K562 (cell line): ENCODE data around the gene MPI. TPM values are rescaled to one million over a fixed set of nuclear protein-coding genes. Genes with fewer than 3 reads are reported as not detected.

ENCODE experiments used
- BDP1 ChIP-seq: IDR thresholded peaks from 3 replicates; pipeline ENCODE4 v1.6.1; 2011; ENCODE audit not compliant: insufficient read length, insufficient read depth
- CBFA2T2 ChIP-seq: fragments of 450-650 bp; conservative IDR thresholded peaks from 2 replicates; pipeline ENCODE4 v1.6.1; 2017; ENCODE audit warnings: mild to moderate bottlenecking
- FOXJ2 ChIP-seq: fragments of 200-800 bp; sonication (Bioruptor generic); IDR thresholded peaks from 2 replicates; pipeline ENCODE4 v1.6.1; 2016; ENCODE audit warnings: missing genetic modification characterization, missing compliant biosample characterization
- FOXK1 ChIP-seq: sonication (generic); formaldehyde crosslinking; IDR thresholded peaks from 2 replicates; pipeline ENCODE4 v1.8.0; 2022; ENCODE audit warnings: missing genetic modification reagents, mild to moderate bottlenecking, borderline replicate concordance
- GATA2 ChIP-seq: sonication (generic); formaldehyde crosslinking; IDR thresholded peaks from 2 replicates; pipeline ENCODE4 v1.4.0; 2020; ENCODE audit warnings: mild to moderate bottlenecking, missing genetic modification reagents
- MAZ ChIP-seq, 2 experiments: fragments of 450-650 bp in 1 of 2; sonication (generic) in 1 of 2; formaldehyde crosslinking; IDR thresholded peaks in 1 of 2; conservative IDR thresholded peaks in 1 of 2; 2 replicates each; pipeline versions ENCODE4 v1.4.0 to v1.5.0; 2020; ENCODE audit warnings: mild to moderate bottlenecking in 1 of 2, missing genetic modification reagents in 1 of 2
- MCM7 ChIP-seq, 2 experiments: fragments of 450-650 bp; IDR thresholded peaks; 2 replicates each; pipeline ENCODE4 v1.6.1; 2016 to 2018
- MTA3 ChIP-seq: fragments of 450-650 bp; formaldehyde crosslinking; IDR thresholded peaks from 2 replicates; pipeline ENCODE4 v1.6.1; 2017; ENCODE audit warnings: mild to moderate bottlenecking, borderline replicate concordance
- RB1 ChIP-seq: fragments of 450-650 bp; IDR thresholded peaks from 2 replicates; pipeline ENCODE4 v1.6.1; 2017; ENCODE audit warnings: low read depth, mild to moderate bottlenecking
- SMC3 ChIP-seq: conservative IDR thresholded peaks from 2 replicates; pipeline ENCODE4 v1.6.1; 2011; ENCODE audit warnings: low read depth, low read length, improper control_type of control experiment; ENCODE audit not compliant: insufficient read depth
- ZBTB7A ChIP-seq: IDR thresholded peaks from 2 replicates; pipeline ENCODE4 v1.6.1; 2011; ENCODE audit warnings: low read depth, mild to moderate bottlenecking, low read length, moderate library complexity, borderline replicate concordance; ENCODE audit not compliant: control insufficient read depth
- polyA plus RNA-seq, 8 experiments: library from polyadenylated mRNA; depleted of rRNA in 4 of 8; stranded (reverse) in 5 of 8; unstranded in 3 of 8; fragments of >200 nt; fragmentation: Nextera tagmentation in 2 of 8; fragmentation: Illumina TruSeq in 1 of 8; extraction: Ambion mirVana in 2 of 8; extraction: Trizol in 1 of 8; gene quantifications; 2 replicates each; pipeline versions ENCODE4 v1.2.1 to v1.2.3, GENCODE V29; 2011 to 2014; ENCODE audit warnings: inconsistent platforms in 1 of 8, missing spikeins in 1 of 8
- total RNA-seq, 7 experiments: library from RNA; depleted of rRNA in 6 of 7; stranded (reverse); fragments of >200 nt in 6 of 7; fragmentation: Illumina TruSeq in 2 of 7; extraction: Trizol in 2 of 7; gene quantifications; 2 replicates each; pipeline versions ENCODE4 v1.2.1 to v1.2.3, GENCODE V29; 2011 to 2021; ENCODE audit warnings: low replicate concordance in 1 of 7
- TF ChIP-seq, protein P1 (sequence below): IDR thresholded peaks from 2 replicates; pipeline ENCODE4 v1.6.1; 2016; ENCODE audit warnings: missing genetic modification characterization, missing compliant biosample characterization
- TF ChIP-seq, protein P2 (sequence below), 2 experiments: fragments of 450-650 bp; formaldehyde crosslinking in 1 of 2; IDR thresholded peaks; 2 replicates each; pipeline versions ENCODE4 v1.4.0 to v1.6.1; 2014 to 2020; ENCODE audit warnings: mild to moderate bottlenecking in 2 of 2, borderline replicate concordance in 1 of 2, low read depth in 1 of 2
- TF ChIP-seq, protein P3 (sequence below): fragments of 250-450 bp; sonication (Bioruptor Pico); IDR thresholded peaks from 2 replicates; pipeline ENCODE4 v1.8.0; 2021; ENCODE audit warnings: moderate library complexity, mild to moderate bottlenecking, inconsistent platforms

MPI gene
- total and polyA plus RNA-seq, 9 of the 15 experiments (the other 6 are each of a cell fraction or from before 2014, with no cell fraction given): 30.7 to 105 (median 40.5) TPM

- TF ChIP-seq CBFA2T2 (no peak), GATA2 (CRISPR knock-in tag) (peak; percentile 62), SMC3 (peak; percentile 81), FOXK1 (no peak), RB1 (peak; percentile 74), MCM7 (IDR thresholded peaks at IDR 0.05) (no peak), BDP1 (no peak), MAZ (CRISPR knock-in tag; conservative IDR thresholded peaks at IDR 0.05 in 1 of 2, IDR thresholded peaks at IDR 0.05 in 1 of 2) (peak in 1 of 2 experiments; percentile 65; a peak in 1 of 4 replicates), MTA3 (no peak), FOXJ2 (tag) (no peak), ZBTB7A (peak; percentile 44; the same call in 1 of the 2 replicates)
- TF ChIP-seq, protein P1, sequence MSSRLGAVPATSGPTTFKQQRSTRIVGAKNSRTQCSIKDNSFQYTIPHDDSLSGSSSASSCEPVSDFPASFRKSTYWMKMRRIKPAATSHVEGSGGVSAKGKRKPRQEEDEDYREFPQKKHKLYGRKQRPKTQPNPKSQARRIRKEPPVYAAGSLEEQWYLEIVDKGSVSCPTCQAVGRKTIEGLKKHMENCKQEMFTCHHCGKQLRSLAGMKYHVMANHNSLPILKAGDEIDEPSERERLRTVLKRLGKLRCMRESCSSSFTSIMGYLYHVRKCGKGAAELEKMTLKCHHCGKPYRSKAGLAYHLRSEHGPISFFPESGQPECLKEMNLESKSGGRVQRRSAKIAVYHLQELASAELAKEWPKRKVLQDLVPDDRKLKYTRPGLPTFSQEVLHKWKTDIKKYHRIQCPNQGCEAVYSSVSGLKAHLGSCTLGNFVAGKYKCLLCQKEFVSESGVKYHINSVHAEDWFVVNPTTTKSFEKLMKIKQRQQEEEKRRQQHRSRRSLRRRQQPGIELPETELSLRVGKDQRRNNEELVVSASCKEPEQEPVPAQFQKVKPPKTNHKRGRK (tag): no peak
- TF ChIP-seq, protein P2, sequence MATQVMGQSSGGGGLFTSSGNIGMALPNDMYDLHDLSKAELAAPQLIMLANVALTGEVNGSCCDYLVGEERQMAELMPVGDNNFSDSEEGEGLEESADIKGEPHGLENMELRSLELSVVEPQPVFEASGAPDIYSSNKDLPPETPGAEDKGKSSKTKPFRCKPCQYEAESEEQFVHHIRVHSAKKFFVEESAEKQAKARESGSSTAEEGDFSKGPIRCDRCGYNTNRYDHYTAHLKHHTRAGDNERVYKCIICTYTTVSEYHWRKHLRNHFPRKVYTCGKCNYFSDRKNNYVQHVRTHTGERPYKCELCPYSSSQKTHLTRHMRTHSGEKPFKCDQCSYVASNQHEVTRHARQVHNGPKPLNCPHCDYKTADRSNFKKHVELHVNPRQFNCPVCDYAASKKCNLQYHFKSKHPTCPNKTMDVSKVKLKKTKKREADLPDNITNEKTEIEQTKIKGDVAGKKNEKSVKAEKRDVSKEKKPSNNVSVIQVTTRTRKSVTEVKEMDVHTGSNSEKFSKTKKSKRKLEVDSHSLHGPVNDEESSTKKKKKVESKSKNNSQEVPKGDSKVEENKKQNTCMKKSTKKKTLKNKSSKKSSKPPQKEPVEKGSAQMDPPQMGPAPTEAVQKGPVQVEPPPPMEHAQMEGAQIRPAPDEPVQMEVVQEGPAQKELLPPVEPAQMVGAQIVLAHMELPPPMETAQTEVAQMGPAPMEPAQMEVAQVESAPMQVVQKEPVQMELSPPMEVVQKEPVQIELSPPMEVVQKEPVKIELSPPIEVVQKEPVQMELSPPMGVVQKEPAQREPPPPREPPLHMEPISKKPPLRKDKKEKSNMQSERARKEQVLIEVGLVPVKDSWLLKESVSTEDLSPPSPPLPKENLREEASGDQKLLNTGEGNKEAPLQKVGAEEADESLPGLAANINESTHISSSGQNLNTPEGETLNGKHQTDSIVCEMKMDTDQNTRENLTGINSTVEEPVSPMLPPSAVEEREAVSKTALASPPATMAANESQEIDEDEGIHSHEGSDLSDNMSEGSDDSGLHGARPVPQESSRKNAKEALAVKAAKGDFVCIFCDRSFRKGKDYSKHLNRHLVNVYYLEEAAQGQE (IDR thresholded peaks at IDR 0.05; ENCODE audit: borderline replicate concordance): peak; percentile 83
- TF ChIP-seq, protein P2 (CRISPR knock-in tag; IDR thresholded peaks at IDR 0.05; ENCODE audit: low read depth): no peak
- TF ChIP-seq, protein P3, sequence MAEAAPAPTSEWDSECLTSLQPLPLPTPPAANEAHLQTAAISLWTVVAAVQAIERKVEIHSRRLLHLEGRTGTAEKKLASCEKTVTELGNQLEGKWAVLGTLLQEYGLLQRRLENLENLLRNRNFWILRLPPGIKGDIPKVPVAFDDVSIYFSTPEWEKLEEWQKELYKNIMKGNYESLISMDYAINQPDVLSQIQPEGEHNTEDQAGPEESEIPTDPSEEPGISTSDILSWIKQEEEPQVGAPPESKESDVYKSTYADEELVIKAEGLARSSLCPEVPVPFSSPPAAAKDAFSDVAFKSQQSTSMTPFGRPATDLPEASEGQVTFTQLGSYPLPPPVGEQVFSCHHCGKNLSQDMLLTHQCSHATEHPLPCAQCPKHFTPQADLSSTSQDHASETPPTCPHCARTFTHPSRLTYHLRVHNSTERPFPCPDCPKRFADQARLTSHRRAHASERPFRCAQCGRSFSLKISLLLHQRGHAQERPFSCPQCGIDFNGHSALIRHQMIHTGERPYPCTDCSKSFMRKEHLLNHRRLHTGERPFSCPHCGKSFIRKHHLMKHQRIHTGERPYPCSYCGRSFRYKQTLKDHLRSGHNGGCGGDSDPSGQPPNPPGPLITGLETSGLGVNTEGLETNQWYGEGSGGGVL (CRISPR knock-in tag): no peak
These were observed 60.5 kb downstream of the MPI start (continued) for GRCh38 chr15:74950078-74950908.
